Measurements from ENCODE around the gene IDH2.
"Not testable (repeated sequence)": the region's sequence is repeated elsewhere in the genome, so short reads cannot be mapped to it uniquely, and the experiment has no call there.

Gene IDH2

DNA sequence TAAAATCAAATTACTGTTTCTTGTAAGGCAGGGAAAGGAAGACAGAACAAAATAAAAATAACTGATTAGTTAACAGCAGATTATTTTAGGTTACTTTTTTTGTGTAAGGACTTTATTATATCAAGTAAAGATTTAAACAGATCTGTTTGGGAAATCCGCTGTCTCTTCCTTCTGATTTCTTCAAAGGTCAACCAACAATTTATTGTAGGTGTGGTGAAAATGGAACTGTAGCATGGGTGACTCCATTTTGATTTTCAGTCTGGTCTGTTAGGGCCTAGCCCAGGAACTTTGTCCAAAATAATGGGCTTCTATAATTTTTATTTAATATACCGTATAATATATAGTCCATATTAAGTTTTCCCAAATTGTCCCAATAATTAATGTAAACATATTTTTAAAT lies 13.5 kb upstream of the IDH2 start:
- DNase-seq: no peak

DNA sequence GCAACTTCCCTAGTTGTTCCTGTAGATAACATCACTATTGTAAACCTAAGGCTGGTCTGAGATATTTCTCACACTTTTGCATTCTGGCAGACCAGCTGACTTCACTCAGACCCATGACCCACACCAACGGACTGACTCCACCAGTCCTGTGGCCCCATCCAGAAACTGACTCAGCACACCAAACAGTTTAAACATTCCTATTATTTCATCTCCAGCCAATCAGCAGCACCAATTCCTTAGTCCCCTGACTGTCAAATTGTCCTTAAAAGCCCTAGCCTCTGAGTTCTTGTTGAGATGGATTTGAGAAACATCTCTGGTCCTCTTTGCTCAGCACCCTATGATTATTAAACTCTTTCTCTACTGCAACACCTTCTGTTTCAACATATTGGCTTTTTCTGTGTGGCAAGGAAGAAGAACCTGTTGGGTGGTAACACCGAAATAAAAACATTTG lies 12.2 kb upstream of the IDH2 start:
- DNase-seq: no peak

DNA sequence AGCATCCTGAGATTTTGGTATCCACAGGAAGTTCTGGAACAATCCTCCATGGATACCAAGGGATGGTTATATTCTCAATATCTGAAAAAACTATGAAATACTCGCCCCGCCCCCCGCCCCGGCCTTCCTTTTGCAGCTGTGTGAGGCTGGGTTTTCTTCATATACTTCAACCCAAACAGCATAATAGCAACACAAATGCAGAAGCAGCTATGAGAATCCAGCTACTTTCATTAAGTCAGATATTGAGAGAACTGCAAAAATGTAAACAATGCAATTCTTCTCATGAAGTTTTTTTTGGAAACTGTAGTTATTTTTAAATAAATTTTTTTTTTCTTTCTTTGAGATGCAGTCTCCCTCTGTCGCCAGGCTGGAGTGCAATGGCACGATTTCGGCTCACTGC lies 10.9 kb upstream of the IDH2 start:
- no peak for DNase-seq

DNA sequence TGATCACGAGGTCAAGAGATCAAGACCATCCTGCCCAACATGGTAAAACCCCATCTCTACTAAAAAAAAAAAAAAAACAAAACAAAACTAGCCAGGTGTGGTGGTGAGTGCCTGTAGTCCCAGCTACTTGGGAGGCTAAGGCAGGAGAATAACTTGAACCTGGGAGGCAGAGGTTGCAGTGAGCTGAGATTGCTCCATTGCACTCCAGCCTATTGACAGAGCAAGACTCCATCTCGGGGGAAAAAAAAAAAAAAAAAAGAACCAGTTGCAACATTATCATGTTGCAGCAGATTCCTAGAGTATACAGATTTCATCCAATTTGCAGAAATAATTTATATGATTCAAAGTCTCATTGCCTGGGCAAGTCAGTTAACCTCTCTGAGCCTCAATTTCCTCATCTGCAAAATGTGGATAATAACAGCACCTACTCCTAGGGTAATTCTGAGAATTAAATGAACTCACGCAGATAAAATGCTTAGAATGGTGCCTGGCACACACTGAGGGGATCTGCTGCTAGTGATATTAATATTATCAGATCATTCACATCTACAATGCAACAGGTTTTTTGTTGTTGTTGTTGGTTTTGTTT lies 7.0 kb upstream of the IDH2 start:
- DNase-seq: not testable (repeated sequence)

DNA sequence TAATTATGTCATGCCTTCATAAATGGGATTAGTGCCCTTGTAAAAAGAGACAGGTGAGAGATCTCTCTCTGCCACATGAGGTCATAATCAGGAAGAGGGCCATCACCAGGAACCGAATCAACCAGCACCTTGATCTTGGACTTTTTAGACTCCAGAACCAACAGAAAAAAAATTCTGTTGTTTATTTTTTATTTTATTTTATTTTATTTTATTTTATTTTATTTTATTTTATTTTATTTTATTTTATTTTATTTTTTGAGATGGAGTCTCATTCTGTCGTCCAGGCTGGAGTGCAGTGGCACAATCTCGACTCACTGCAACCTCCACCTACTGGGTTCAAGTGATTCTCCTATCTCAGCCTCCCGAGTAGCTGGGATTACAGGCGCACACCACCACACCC lies 5.8 kb upstream of the IDH2 start:
- not testable (repeated sequence) for DNase-seq

DNA sequence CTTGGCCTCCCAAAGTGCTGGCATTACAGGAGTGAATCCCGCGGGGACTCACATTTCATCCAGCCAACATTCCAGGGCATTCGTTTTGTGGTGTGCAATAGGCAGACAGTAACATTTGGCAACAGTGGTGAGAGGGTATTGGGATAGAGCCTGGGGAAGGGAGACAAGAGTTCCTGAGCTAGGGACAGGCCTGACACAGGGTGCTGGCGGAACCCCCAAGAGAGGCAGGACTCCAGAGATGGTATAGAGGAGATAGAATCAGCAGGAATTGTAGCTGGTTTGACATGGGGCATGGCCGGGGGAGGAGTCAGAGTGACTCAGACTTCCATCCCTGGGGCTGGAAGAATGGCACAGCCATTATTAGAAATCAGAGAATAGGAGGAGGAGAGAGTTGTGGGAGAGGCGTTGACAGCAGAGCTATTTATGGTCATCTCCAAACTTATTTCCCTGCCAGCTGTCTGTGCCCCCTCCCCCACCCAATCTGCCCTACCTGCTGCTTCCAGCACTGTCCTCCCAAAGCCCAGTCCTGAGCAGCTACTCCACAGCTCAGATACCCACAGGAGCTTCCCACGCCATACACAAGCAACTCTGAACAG lies 4.4 kb upstream of the IDH2 start:
- peak in 14 of 56 donors; percentile 13 to 40 (median 26) for DNase-seq

DNA sequence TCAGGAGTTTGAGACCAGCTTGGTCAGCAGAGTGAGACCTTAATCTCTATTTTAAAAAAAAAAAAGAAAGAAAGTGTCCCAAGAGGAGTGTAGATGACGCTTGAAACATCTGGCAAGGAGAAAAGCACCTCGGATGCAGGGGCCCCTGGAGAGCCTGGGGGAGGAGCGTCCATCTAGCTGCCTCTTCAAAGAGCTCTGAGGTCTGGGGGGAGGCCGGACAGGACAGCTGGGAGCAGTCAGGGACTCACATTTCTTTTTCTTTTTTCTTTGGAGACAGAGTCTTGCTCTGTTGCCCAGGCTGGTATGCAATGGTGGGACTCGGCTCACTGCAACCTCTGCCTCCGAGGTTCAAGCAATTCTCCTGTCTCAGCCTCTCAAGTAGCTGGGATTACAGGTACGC lies 3.3 kb upstream of the IDH2 start:
- no peak for DNase-seq

DNA sequence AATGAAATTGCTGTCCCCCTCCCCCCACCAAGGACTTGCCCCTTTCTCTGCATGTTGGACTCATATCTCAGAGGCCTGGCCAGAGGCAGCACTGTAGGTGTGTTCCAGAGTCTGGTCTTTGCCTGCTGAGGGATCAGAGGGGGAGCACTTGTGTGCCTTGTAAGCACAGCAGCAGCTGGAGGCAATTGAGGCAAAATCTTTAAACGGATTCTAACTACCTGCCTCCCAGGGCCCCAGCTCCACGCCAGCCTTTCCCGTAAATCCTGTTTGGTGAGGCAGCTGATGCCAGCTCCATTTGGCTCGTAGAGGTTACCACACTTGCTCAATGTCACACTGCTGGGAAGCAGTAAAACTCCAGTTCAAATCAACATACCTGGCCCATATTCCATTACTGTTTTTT lies 2.3 kb upstream of the IDH2 start:
- DNase-seq: no peak

DNA sequence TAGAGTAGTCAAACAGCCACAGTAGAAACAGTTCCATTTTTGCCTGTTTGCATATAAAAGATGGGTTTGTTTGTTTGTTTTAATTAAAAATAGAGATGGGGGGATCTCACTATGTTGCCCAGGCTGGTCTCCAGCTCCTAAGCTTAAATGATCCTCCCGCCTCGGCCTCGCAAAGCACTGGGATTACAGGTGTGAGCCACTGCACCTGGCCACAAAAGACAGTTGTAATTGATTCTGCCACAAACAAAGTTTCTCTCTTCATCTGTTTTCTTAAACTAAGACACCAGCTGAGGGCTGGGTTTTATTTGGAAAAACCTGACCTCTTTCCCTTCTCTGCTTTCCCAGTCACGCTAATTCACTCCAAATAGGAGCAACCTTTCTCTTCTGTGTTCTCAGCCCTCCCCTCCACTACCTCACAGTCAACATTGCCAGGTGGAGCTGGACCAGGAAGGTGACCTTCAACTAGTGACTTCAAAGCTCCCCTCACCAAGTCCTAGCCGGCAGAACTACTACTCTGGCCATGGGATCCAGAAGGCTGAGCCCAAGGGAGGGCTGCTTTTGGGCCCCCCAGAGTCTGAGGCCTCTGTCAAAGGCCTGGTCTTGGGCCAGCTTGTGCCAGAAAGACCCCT lies 1.5 kb upstream of the IDH2 start:
- DNase-seq: peak in 1 of 56 donors; percentile 10

DNA sequence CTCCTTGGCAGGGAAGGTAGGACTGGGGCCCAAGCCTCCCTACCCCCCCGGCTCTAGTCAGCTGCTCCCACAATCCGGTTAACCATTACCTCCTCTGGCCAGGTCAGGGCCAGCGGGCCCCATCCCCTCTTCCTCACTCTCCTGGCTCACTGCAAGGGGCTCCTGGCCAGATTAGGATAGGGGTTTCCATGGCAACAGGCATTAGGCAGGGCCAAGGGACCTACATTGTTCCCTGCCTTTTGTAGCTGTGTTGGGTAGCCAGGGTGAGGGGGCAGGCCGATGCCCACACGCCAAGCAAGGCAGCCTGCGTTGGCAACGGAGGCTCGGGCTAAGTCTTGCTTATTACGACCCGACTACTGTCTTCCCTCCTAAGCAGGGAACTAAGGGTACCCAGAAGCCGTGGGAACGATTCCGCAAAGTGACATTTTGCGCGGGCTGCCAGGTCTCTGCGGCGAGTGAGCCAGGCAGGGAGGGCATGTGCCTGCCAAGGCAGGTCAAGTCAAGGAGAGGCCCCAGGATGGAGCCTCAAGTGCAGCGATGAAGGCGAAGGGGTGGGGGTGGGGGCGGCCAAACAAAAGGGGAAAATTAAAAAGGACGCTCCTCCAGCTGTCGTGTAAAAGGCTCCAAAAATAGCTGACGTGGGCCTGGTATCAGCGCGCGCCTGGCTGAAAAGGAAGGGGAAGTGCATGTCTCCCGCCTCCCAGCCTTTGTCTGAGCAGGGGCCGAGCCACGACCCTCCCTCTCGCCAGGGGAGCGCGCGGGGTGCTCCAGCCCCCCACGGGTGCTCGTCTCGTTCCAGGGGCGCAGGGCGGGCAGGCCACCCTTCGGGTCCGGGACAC lies 919 bp downstream of the IDH2 start:
- peak in 48 of 56 donors; percentile 45 to 87 (median 71) for DNase-seq

DNA sequence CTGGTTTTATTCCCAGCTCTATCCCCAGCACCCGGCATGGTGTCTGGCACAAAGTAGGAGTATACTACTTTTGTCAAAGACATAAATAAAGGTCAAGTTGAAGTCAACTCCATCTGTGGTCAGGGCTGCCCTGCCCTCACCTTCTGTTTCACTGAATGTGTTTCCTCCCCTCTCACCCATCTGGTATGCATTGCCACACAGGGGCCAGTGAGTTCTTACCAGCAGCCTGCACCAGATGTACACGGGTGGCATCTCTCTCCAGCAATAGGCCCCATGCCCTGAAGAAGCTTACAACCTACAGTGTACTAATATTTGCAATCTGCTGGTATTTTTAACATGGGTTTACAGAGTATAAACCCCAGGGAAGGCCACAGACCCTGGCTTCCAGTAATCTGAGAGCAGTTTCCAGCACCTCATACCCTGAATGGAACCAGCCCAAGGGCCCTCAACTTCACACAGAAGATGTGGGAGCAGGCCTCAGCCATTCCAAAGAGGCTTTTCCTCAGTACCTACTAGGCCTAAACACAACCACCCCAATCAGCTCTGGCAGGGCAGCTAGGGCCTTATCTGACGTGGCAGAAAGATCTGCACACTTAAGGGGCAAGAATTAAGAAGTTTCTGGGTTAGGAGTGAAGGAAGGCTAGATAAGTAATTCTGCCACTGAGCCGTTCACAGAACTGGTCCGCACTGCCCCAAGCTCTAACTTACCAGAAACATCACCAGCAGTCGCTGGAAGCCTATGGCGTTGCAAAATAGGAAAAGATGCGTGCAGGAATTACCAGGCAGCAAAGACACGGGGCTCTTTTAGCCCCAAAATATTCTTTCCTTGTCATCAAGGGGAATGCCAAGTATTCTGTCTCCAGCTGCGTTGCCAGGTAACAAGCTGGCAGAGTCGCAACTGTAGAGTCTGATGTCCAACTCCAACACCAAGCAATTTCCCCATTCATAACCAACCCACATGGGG lies 2.1 kb downstream of the IDH2 start:
- peak in 38 of 56 donors; percentile 24 to 79 (median 40) for DNase-seq

DNA sequence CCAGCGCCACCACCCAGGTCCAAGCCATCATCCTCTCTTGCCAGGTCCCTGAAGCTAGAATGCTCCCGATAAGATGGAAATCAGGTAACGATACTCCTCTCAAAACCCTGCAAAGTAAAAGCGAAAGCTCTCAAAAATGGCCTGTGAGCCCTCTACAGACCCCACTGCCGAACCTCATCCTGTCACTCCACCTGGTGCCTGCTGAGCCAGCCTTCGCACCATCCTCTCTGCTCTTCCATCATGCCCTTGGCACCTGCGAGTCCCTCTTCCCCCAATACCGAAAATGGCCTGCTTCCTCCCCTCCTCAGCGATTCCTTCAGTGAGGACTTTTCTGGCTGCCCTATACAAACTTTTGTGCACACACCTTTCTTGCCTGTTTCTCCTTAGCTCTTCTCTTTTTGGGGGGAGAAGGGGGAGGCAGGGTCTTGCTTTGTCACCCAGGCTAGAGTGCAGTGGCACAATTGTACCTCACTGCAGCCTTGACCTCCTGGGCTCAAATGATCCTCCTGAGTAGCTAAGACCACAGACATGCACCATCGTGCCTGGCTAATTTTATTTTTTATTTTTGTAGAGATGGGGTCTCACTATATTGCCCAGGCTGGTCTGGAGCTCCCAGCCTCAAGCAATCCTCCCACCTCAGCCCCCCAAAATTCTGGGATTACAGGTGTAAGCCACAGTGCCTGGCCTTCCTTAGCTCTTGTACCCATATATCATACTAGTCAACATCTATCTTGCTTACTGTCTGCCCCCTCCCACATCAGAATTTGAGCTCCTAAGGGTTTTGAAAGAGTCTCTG lies 3.0 kb downstream of the IDH2 start:
- no peak for DNase-seq

DNA sequence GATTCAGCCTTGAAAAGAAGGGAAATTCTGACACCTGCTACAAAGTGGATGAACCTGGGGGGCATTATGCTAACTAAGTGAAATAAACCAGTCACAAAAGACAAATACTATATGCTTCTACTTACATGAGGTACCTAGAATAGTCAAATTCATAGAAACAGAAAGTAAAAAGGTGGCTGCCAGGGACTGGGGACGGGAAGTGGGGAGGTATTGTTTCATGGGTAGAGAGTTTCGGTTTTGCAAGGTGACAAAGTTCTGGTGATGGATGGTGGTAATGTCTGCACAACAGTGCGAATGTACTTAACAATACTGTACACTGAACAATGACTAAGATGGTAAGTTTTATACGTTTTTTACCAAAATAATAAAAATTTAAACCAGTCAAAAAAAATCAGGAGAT lies 4.8 kb downstream of the IDH2 start:
- DNase-seq: no peak

DNA sequence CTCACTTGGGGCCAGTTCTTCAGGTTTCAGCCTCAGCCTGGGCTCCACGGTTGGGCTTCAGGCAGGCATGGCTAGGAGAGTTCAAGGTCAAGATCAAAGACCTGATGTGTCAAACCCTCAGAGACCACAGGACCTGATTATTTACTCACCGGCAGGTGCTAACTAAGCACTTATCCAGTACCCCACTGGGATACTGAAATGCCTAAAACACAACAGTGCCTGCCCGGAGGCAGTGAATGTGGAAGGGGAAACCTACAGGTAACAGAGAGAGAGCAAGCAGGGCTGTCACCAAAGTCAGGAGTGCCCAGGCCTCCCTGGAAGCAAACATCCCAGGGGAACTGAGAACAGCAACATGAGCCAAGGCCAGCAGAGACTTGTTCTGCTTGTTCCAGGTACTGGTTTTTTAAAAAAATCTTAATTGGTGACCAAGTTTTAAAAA lies 6.7 kb downstream of the IDH2 start:
- no peak for DNase-seq

DNA sequence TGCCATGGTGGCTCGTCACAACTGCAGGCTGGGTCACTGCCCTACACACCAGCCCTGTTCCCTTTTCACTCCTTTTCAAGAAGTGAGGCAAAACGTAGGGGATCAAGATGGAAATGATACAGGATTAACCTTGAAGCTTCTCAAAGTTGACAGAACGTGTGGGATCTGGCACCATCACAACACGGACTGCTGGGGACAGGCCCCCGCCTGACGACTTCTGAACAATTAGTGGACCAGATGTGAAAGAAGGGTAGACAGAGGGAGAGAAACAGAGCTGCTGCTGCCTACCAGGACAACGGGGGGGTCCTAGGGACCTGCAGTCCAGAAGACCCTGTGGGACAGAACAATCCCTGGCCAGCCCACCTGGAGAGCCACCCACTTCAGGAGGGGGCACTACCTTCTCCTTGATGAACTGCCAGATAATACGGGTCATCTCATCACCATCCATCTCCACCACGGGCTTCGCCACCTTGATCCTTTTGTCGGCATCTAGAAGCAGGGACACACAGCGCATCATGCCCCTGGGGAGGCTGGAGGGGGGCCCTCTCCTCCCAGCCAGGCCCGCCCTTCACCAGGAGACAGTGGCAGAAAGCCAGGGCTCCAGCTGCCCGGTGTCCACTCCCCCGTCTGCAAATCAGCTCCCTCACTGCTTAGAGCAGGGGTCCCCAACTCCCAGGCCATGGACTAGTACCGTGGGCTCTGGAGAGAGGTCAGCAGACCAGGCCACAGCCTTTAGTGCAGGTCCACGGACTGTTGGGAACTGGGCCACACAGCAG lies 10.9 kb downstream of the IDH2 start:
- no peak for DNase-seq

DNA sequence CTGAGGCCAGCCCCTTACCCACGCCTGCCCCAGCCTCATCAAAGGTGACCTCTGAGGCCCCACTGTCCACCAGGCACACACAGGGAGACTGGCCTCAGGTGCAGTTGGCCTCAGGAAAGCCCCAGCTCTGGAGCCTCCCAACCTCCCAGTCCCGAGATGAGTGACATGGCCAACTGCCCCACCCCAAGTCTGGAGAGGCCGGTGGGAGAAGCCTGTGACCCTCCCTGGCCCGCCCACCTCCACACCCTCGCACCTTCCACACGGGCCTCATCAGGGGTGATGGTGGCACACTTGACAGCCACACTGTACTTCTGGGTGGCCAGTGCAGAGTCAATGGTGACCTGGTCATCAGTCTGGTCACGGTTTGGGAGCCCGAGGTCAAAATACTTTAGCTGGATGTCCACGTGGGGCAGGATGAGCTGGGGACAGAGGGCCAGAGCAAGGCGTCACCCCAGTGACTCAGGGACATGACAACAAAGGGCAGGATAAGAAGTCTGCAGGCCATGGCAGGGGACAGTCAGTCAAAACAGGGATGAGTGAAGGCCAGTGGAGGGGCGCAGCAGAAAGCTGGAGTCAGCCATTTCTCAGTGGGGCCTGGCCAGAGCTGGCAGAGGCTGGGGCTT lies 11.9 kb downstream of the IDH2 start:
- DNase-seq: no peak

DNA sequence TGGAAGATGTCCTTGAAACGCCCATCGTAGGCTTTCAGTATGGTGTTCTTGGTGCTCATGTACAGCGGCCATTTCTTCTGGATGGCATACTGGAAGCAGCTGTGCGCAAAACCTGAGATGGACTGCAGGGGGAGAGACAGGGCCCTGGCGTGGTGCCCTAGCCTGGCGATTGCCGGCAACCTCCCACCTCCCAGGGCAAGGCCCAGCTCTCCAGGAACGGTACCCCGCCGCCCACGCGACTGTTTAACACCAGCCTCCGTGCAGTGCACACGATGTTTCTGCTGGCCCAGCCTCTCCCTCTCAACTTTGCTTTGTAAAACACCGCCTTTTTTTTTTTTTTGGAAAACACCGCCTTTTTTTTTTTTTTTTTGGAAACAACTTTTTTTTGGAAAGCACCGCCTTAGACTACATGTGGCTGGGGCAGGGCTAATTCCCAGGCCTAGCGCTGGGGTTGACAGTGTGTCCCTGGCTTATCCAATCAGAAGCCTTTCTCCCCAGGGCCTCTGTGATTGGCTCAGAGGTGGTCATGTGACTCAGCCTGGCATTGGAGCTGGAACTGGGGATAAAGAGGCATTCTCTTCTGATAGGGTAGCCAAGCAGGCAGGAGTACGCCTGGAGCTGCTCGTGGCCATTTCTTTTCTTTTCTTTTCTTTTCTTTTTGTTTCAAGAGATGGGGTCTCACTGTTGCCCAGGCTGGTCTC lies 14.7 kb downstream of the IDH2 start:
- DNase-seq: peak in 17 of 56 donors; percentile 8 to 70 (median 32)

DNA sequence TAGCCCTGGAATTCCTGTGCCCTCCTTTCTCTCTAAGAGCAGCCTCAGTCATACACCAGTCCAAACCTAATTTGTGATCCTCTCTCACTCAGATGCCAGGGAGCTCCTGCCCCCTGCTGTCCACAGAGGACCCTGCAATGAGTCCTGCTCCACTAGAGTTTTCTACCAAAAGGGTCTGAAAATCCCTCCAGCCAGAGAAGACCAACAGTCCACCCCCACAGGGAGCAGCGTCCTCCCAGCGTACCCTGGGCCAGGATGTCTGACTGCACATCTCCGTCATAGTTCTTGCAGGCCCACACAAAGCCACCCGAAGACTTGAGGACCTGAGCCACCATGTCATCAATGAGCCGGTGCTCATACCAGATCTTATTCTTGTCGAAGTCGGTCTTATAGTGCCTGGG lies 15.4 kb downstream of the IDH2 start:
- DNase-seq: peak in 4 of 56 donors; percentile 10 to 27 (median 18)

All from amygdala (tissue), 56 donors.